Measurements from ENCODE around the gene SPDYE8. TPM values are rescaled to one million over a fixed set of nuclear protein-coding genes. Genes with fewer than 3 reads are reported as not detected.

SPDYE8 gene
- total RNA-seq (ENCODE audit: low replicate concordance): not detected in 2 replicates

GRCh38 chr7:73029666-73030065 is at the start of gene SPDYE8:
Gene SPDYE8, minus strand, starts transcription at chr7:73029766. Its CDS starts 1,800 bp downstream, at chr7:73027966.

GRCh38 chr7:73057811-73058210 is 28.2 kb upstream of the SPDYE8 start, which contains the start of gene SPDYE11:
Gene SPDYE11, minus strand, starts transcription at chr7:73057911. Its CDS starts 1,800 bp downstream, at chr7:73056111.

Other genes starting within 250 kb of the SPDYE8 start
- gene TYW1B, start 201.6 kb downstream of the SPDYE8 start, total RNA-seq (ENCODE audit: low replicate concordance): 2.2 and 5.0 TPM in 2 replicates
- 3.3 and 3.9 TPM in 2 replicates for gene POM121, start 104.7 kb downstream of the SPDYE8 start, total RNA-seq (ENCODE audit: low replicate concordance)
- gene TRIM74, start 60.3 kb downstream of the SPDYE8 start, total RNA-seq (ENCODE audit: low replicate concordance): 0.08 TPM in 1 of 2 replicates, not detected in the other
- gene SPDYE11, start 28.1 kb upstream of the SPDYE8 start, total RNA-seq (ENCODE audit: low replicate concordance): not detected in 2 replicates
- not detected in 2 replicates for gene SPDYE9, start 56.3 kb upstream of the SPDYE8 start, total RNA-seq (ENCODE audit: low replicate concordance)

Measured in smooth muscle cell of the coronary artery (primary cell).